ENCODE data around the gene CCDC88C.

CCDC88C gene

GRCh38 chr14:91297081-91297711 lies 120.4 kb downstream of the CCDC88C start:
- no CpG with 5 or more reads among the region's 16 CpGs for WGBS, 2 donors (ENCODE audit: extremely low coverage in 2 of 2, insufficient read length in 2 of 2, insufficient replicate concordance in 1 of 2)
- Histone ChIP-seq H2BK12ac (ENCODE audit: low read length) (no peak overlapping the region), H3K18ac (ENCODE audit: low read length) (peak overlapping the region; percentile 52), H3K9ac (ENCODE audit: low read depth, low read length, poor library complexity) (no peak overlapping the region), H3K23ac (ENCODE audit: low read depth, low read length, poor library complexity) (peak overlapping the region; percentile 37), H3K27ac (replicated peaks; ENCODE audit: low read length) (no peak overlapping the region), H3K79me1 (ENCODE audit: low read depth, low read length) (peaks cover 7% of the 10 kb centered on the region), H3K4me3 (ENCODE audit: low read length in 2 of 2) (no peak overlapping the region), H3K4me2 (ENCODE audit: insufficient read depth, low read length, poor library complexity, severe bottlenecking) (no peak overlapping the region), H2BK15ac (ENCODE audit: low read length) (no peak overlapping the region), H2BK120ac (ENCODE audit: low read depth, low read length) (no peak overlapping the region), H2AK5ac (ENCODE audit: low read depth, low read length) (no peak overlapping the region), H4K8ac (ENCODE audit: low read depth, low read length) (no peak overlapping the region), H3K9me3 (replicated peaks in 1 of 2; ENCODE audit: control insufficient read depth in 2 of 2, insufficient read depth in 1 of 2, low read depth in 1 of 2, low read length in 2 of 2) (no peaks in the 10 kb centered on the region), H3K4me1 (ENCODE audit: control insufficient read depth in 2 of 2, insufficient read depth in 1 of 2, low read depth in 1 of 2, low read length in 2 of 2) (no peaks in the 10 kb centered on the region), H3K36me3 (replicated peaks in 1 of 2; ENCODE audit: control insufficient read depth in 2 of 2, insufficient read depth in 2 of 2, low read length in 2 of 2) (peaks cover 72 to 99% of the 10 kb centered on the region in 2 donors), H2BK5ac (ENCODE audit: low read length) (no peak overlapping the region), H3K27me3 (ENCODE audit: control insufficient read depth in 3 of 3, insufficient read depth in 3 of 3, low read depth in 1 of 3, low read length in 3 of 3) (no peaks in the 10 kb centered on the region), H2AFZ (ENCODE audit: low read length) (no peak overlapping the region), H4K91ac (ENCODE audit: low read depth, low read length, poor library complexity) (no peak overlapping the region), H3K4ac (ENCODE audit: low read length) (no peak overlapping the region), H3K14ac (ENCODE audit: low read length) (no peak overlapping the region)
- DNase-seq (ENCODE audit: low spot score): no peak

GRCh38 chr14:91295851-91296796 lies 121.5 kb downstream of the CCDC88C start:
- H3K23ac ChIP-seq (ENCODE audit: low read depth, low read length, poor library complexity): no peak overlapping the region
- H3K27me3 ChIP-seq (ENCODE audit: control insufficient read depth in 3 of 3, insufficient read depth in 3 of 3, low read depth in 1 of 3, low read length in 3 of 3): no peaks in the 10 kb centered on the region
- H2AFZ ChIP-seq (ENCODE audit: low read length): no peak overlapping the region
- no peak overlapping the region for H2BK12ac ChIP-seq (ENCODE audit: low read length)
- H3K36me3 ChIP-seq (replicated peaks in 1 of 2; ENCODE audit: control insufficient read depth in 2 of 2, insufficient read depth in 2 of 2, low read length in 2 of 2): peaks cover 78 to 98% of the 10 kb centered on the region in 2 donors
- peak overlapping the region in 1 of 2 donors; percentile 20 for H3K4me3 ChIP-seq (ENCODE audit: low read length in 2 of 2)
- no peak overlapping the region for H4K91ac ChIP-seq (ENCODE audit: low read depth, low read length, poor library complexity)
- no peak overlapping the region for H2BK5ac ChIP-seq (ENCODE audit: low read length)
- no peaks in the 10 kb centered on the region for H3K9me3 ChIP-seq (replicated peaks in 1 of 2; ENCODE audit: control insufficient read depth in 2 of 2, insufficient read depth in 1 of 2, low read depth in 1 of 2, low read length in 2 of 2)
- no peak overlapping the region for H2BK15ac ChIP-seq (ENCODE audit: low read length)
- peak overlapping the region; percentile 16 for H3K9ac ChIP-seq (ENCODE audit: low read depth, low read length, poor library complexity)
- no peak overlapping the region for H4K8ac ChIP-seq (ENCODE audit: low read depth, low read length)
- WGBS, 2 donors (ENCODE audit: extremely low coverage in 2 of 2, insufficient read length in 2 of 2, insufficient replicate concordance in 1 of 2): no CpG with 5 or more reads among the region's 23 CpGs
- no peak overlapping the region for H3K4ac ChIP-seq (ENCODE audit: low read length)
- H3K18ac ChIP-seq (ENCODE audit: low read length): no peak overlapping the region
- DNase-seq (ENCODE audit: low spot score): no peak
- no peak overlapping the region for H2BK120ac ChIP-seq (ENCODE audit: low read depth, low read length)
- peaks cover 7% of the 10 kb centered on the region for H3K79me1 ChIP-seq (ENCODE audit: low read depth, low read length)
- H3K4me2 ChIP-seq (ENCODE audit: insufficient read depth, low read length, poor library complexity, severe bottlenecking): no peak overlapping the region
- H3K14ac ChIP-seq (ENCODE audit: low read length): no peak overlapping the region
- H2AK5ac ChIP-seq (ENCODE audit: low read depth, low read length): no peak overlapping the region
- no peaks in the 10 kb centered on the region for H3K4me1 ChIP-seq (ENCODE audit: control insufficient read depth in 2 of 2, insufficient read depth in 1 of 2, low read depth in 1 of 2, low read length in 2 of 2)
- no peak overlapping the region for H3K27ac ChIP-seq (replicated peaks; ENCODE audit: low read length)

GRCh38 chr14:91295276-91295845 lies 122.3 kb downstream of the CCDC88C start:
- no peak for DNase-seq (ENCODE audit: low spot score)
- Histone ChIP-seq H3K18ac (ENCODE audit: low read length) (no peak overlapping the region), H2BK12ac (ENCODE audit: low read length) (no peak overlapping the region), H2BK15ac (ENCODE audit: low read length) (no peak overlapping the region), H3K9me3 (replicated peaks in 1 of 2; ENCODE audit: control insufficient read depth in 2 of 2, insufficient read depth in 1 of 2, low read depth in 1 of 2, low read length in 2 of 2) (no peaks in the 10 kb centered on the region), H2BK5ac (ENCODE audit: low read length) (no peak overlapping the region), H3K27me3 (ENCODE audit: control insufficient read depth in 3 of 3, insufficient read depth in 3 of 3, low read depth in 1 of 3, low read length in 3 of 3) (no peaks in the 10 kb centered on the region), H4K8ac (ENCODE audit: low read depth, low read length) (no peak overlapping the region), H3K27ac (replicated peaks; ENCODE audit: low read length) (no peak overlapping the region), H3K4me2 (ENCODE audit: insufficient read depth, low read length, poor library complexity, severe bottlenecking) (no peak overlapping the region), H3K4ac (ENCODE audit: low read length) (peak overlapping the region; percentile 56), H2BK120ac (ENCODE audit: low read depth, low read length) (no peak overlapping the region), H2AFZ (ENCODE audit: low read length) (no peak overlapping the region), H3K14ac (ENCODE audit: low read length) (no peak overlapping the region), H3K79me1 (ENCODE audit: low read depth, low read length) (peaks cover 7% of the 10 kb centered on the region), H3K36me3 (replicated peaks in 1 of 2; ENCODE audit: control insufficient read depth in 2 of 2, insufficient read depth in 2 of 2, low read length in 2 of 2) (peaks cover 75 to 98% of the 10 kb centered on the region in 2 donors), H4K91ac (ENCODE audit: low read depth, low read length, poor library complexity) (no peak overlapping the region), H3K9ac (ENCODE audit: low read depth, low read length, poor library complexity) (no peak overlapping the region), H3K4me1 (ENCODE audit: control insufficient read depth in 2 of 2, insufficient read depth in 1 of 2, low read depth in 1 of 2, low read length in 2 of 2) (no peaks in the 10 kb centered on the region), H2AK5ac (ENCODE audit: low read depth, low read length) (no peak overlapping the region), H3K23ac (ENCODE audit: low read depth, low read length, poor library complexity) (no peak overlapping the region), H3K4me3 (ENCODE audit: low read length in 2 of 2) (no peak overlapping the region)
- WGBS, 2 donors (ENCODE audit: extremely low coverage in 2 of 2, insufficient read length in 2 of 2, insufficient replicate concordance in 1 of 2): no CpG with 5 or more reads among the region's 17 CpGs

GRCh38 chr14:91294153-91294552 lies 123.5 kb downstream of the CCDC88C start:
- no peak overlapping the region for H3K4me2 ChIP-seq (ENCODE audit: insufficient read depth, low read length, poor library complexity, severe bottlenecking)
- H3K9me3 ChIP-seq (replicated peaks in 1 of 2; ENCODE audit: control insufficient read depth in 2 of 2, insufficient read depth in 1 of 2, low read depth in 1 of 2, low read length in 2 of 2): no peaks in the 10 kb centered on the region
- no CpG with 5 or more reads among the region's 7 CpGs for WGBS, 2 donors (ENCODE audit: extremely low coverage in 2 of 2, insufficient read length in 2 of 2, insufficient replicate concordance in 1 of 2)
- no peak overlapping the region for H2BK12ac ChIP-seq (ENCODE audit: low read length)
- H3K79me1 ChIP-seq (ENCODE audit: low read depth, low read length): peaks cover 7% of the 10 kb centered on the region
- no peak overlapping the region for H2BK120ac ChIP-seq (ENCODE audit: low read depth, low read length)
- no peaks in the 10 kb centered on the region for H3K27me3 ChIP-seq (ENCODE audit: control insufficient read depth in 3 of 3, insufficient read depth in 3 of 3, low read depth in 1 of 3, low read length in 3 of 3)
- H3K27ac ChIP-seq (replicated peaks; ENCODE audit: low read length): no peak overlapping the region
- no peak for DNase-seq (ENCODE audit: low spot score)
- no peak overlapping the region for H3K23ac ChIP-seq (ENCODE audit: low read depth, low read length, poor library complexity)
- no peak overlapping the region for H3K14ac ChIP-seq (ENCODE audit: low read length)
- no peak overlapping the region for H3K4me3 ChIP-seq (ENCODE audit: low read length in 2 of 2)
- no peaks in the 10 kb centered on the region for H3K4me1 ChIP-seq (ENCODE audit: control insufficient read depth in 2 of 2, insufficient read depth in 1 of 2, low read depth in 1 of 2, low read length in 2 of 2)
- peaks cover 72 to 98% of the 10 kb centered on the region in 2 donors for H3K36me3 ChIP-seq (replicated peaks in 1 of 2; ENCODE audit: control insufficient read depth in 2 of 2, insufficient read depth in 2 of 2, low read length in 2 of 2)
- no peak overlapping the region for H4K91ac ChIP-seq (ENCODE audit: low read depth, low read length, poor library complexity)
- H2BK15ac ChIP-seq (ENCODE audit: low read length): no peak overlapping the region
- no peak overlapping the region for H4K8ac ChIP-seq (ENCODE audit: low read depth, low read length)
- H3K4ac ChIP-seq (ENCODE audit: low read length): no peak overlapping the region
- no peak overlapping the region for H3K9ac ChIP-seq (ENCODE audit: low read depth, low read length, poor library complexity)
- no peak overlapping the region for H3K18ac ChIP-seq (ENCODE audit: low read length)
- no peak overlapping the region for H2AFZ ChIP-seq (ENCODE audit: low read length)
- H2BK5ac ChIP-seq (ENCODE audit: low read length): no peak overlapping the region
- H2AK5ac ChIP-seq (ENCODE audit: low read depth, low read length): no peak overlapping the region

Data from neuronal stem cell (in vitro differentiated cells).